GM12878 (cell line): ENCODE results near the gene TLE3. TPM values are rescaled to one million over a fixed set of nuclear protein-coding genes. Genes with fewer than 3 reads are reported as not detected.

Experiments
- ATAC-seq: fragments of 200-7000 bp; cut with Tn5 transposase; 3 replicates; pipeline ENCODE4 v1.9.1; 2020; ENCODE audit warnings: mild to moderate bottlenecking, moderate library complexity
- BruUV-seq: library from RNA; stranded (reverse); fragments of 400-500 nt; replicated peaks from 2 replicates; lab custom pipeline; 2021; lab: Mats Ljungman, UMichigan
- CTCF ChIA-PET: fragments of 300-600 bp; sonication (Branson Sonifier 250); formaldehyde crosslinking; extraction: SDS; loops from one replicate; lab custom pipeline; 2021; ENCODE audit warnings: inconsistent platforms; lab: Yijun Ruan, JAX
- POLR2A ChIA-PET: fragments of 350-600 bp; formaldehyde crosslinking; extraction: SDS; loops from one replicate; lab custom pipeline; 2021; ENCODE audit warnings: inconsistent platforms; lab: Charles Lee
- RAD21 ChIA-PET: fragments of 300-600 bp; sonication (Branson Sonifier 250); formaldehyde crosslinking; loops from one replicate; lab custom pipeline; 2023; ENCODE audit warnings: antibody characterized with exemption; ENCODE audit not compliant: unreplicated experiment; lab: Charles Lee
- SMC1A ChIA-PET: fragments of 300-600 bp; sonication (Branson Sonifier 250); formaldehyde crosslinking; loops from one replicate; lab custom pipeline; 2023; ENCODE audit not compliant: unreplicated experiment, uncharacterized antibody; lab: Charles Lee
- DNase-seq: peaks from one replicate; pipeline ENCODE4 v3.0.0-alpha.2; 2011; ENCODE audit warnings: low read depth, low spot score
- FAIRE-seq: peaks from 3 replicates; lab custom pipeline; 2011; peaks lifted over from hg19 to GRCh38; lab: Jason Lieb, UNC
- H2AFZ ChIP-seq: 2 replicates; pipeline ENCODE4 v1.6.0; 2011; ENCODE audit warnings: low read depth, low read length, control low read depth; ENCODE audit not compliant: control insufficient read depth
- H3K27ac ChIP-seq: 2 replicates; pipeline ENCODE4 v1.5.1; 2011; ENCODE audit warnings: control low read depth; ENCODE audit not compliant: control insufficient read depth, insufficient read depth
- H3K27me3 ChIP-seq, 2 experiments: replicated peaks in 1 of 2; 2 replicates each; pipeline versions ENCODE4 v1.6.0 to v1.6.1; 2011; ENCODE audit warnings: low read length in 1 of 2; ENCODE audit not compliant: control insufficient read depth in 2 of 2, insufficient read depth in 2 of 2
- H3K36me3 ChIP-seq, 2 experiments: 2 replicates each; pipeline ENCODE4 v1.5.1; 2011; ENCODE audit warnings: low read length in 1 of 2; ENCODE audit not compliant: control insufficient read depth in 2 of 2, insufficient read depth in 2 of 2
- H3K4me1 ChIP-seq: 2 replicates; pipeline ENCODE4 v1.6.1; 2011; ENCODE audit warnings: mild to moderate bottlenecking, low read length, moderate library complexity, mixed read lengths; ENCODE audit not compliant: control insufficient read depth, insufficient read depth
- H3K4me2 ChIP-seq: 2 replicates; pipeline ENCODE4 v1.6.0; 2011; ENCODE audit warnings: control low read depth; ENCODE audit not compliant: control insufficient read depth, insufficient read depth
- H3K4me3 ChIP-seq: fragments of 200-600 bp; sonication (generic); 2 replicates; pipeline ENCODE4 v1.5.1; 2016
- H3K79me2 ChIP-seq: 2 replicates; pipeline ENCODE4 v1.6.0; 2011; ENCODE audit warnings: low read length; ENCODE audit not compliant: control insufficient read depth, insufficient read depth
- H3K9ac ChIP-seq: 2 replicates; pipeline ENCODE4 v1.8.0; 2011; ENCODE audit warnings: low read length, control low read depth, mixed read lengths; ENCODE audit not compliant: control insufficient read depth, insufficient read depth
- H3K9me3 ChIP-seq: replicated peaks from 3 replicates; pipeline ENCODE4 v1.5.1; 2011; ENCODE audit warnings: mild to moderate bottlenecking, low read length; ENCODE audit not compliant: control insufficient read depth, insufficient read depth
- H4K20me1 ChIP-seq: 2 replicates; pipeline ENCODE4 v1.6.0; 2011; ENCODE audit not compliant: control insufficient read depth, insufficient read depth
- ATF3 ChIP-seq: IDR thresholded peaks from 2 replicates; pipeline ENCODE4 v1.6.1; 2011; ENCODE audit warnings: low read depth, mild to moderate bottlenecking, low read length, moderate library complexity, borderline replicate concordance; ENCODE audit errors: extremely low read depth
- BHLHE40 ChIP-seq, 2 experiments: fragments of 450-650 bp in 1 of 2; IDR thresholded peaks; 2 replicates each; pipeline ENCODE4 v1.6.1; 2011 to 2017; ENCODE audit warnings: low read depth in 2 of 2, borderline replicate concordance in 1 of 2, improper control_type of control experiment in 1 of 2, low read length in 1 of 2, mild to moderate bottlenecking in 1 of 2
- BRCA1 ChIP-seq: IDR thresholded peaks from 2 replicates; pipeline ENCODE4 v1.6.1; 2011; ENCODE audit warnings: low read depth, low read length, improper control_type of control experiment
- DPF2 ChIP-seq: fragments of 450-650 bp; IDR thresholded peaks from 2 replicates; pipeline ENCODE4 v1.6.1; 2017; ENCODE audit warnings: mild to moderate bottlenecking
- ESRRA ChIP-seq: IDR thresholded peaks from 2 replicates; pipeline ENCODE4 v1.6.1; 2012; ENCODE audit warnings: mild to moderate bottlenecking, low read length, improper control_type of control experiment
- FOXM1 ChIP-seq: IDR thresholded peaks from 2 replicates; pipeline ENCODE4 v1.6.1; 2012; ENCODE audit warnings: low read depth, mild to moderate bottlenecking, inconsistent platforms, low read length, moderate library complexity
- IRF4 ChIP-seq: IDR thresholded peaks from 2 replicates; pipeline ENCODE4 v1.6.1; 2011; ENCODE audit warnings: low read depth, low read length
- LARP7 ChIP-seq: fragments of 450-650 bp; IDR thresholded peaks from 2 replicates; pipeline ENCODE4 v1.6.1; 2017; ENCODE audit warnings: mild to moderate bottlenecking
- NFIC ChIP-seq: IDR thresholded peaks from 2 replicates; pipeline ENCODE4 v1.6.1; 2012; ENCODE audit warnings: low read depth, mild to moderate bottlenecking, inconsistent platforms, low read length, moderate library complexity
- NFYA ChIP-seq: IDR thresholded peaks from 2 replicates; pipeline ENCODE4 v1.6.1; 2011; ENCODE audit warnings: low read depth, mild to moderate bottlenecking, low read length, improper control_type of control experiment, borderline replicate concordance
- NFYB ChIP-seq: IDR thresholded peaks from 2 replicates; pipeline ENCODE4 v1.6.1; 2011; ENCODE audit warnings: low read depth, mild to moderate bottlenecking, low read length, improper control_type of control experiment, moderate library complexity; ENCODE audit not compliant: insufficient read depth
- SP1 ChIP-seq: IDR thresholded peaks from one replicate; pipeline ENCODE4 v1.6.1; 2011; ENCODE audit warnings: low read depth, low read length
- USF2 ChIP-seq: IDR thresholded peaks from 2 replicates; pipeline ENCODE4 v1.6.1; 2011; ENCODE audit warnings: low read depth, low read length, improper control_type of control experiment, borderline replicate concordance
- WRNIP1 ChIP-seq: IDR thresholded peaks from 2 replicates; pipeline ENCODE4 v1.6.1; 2011; ENCODE audit warnings: low read depth, low read length, improper control_type of control experiment, borderline replicate concordance
- ZNF24 ChIP-seq: fragments of 450-650 bp; IDR thresholded peaks from 2 replicates; pipeline ENCODE4 v1.6.1; 2017; ENCODE audit warnings: antibody characterized with exemption, mild to moderate bottlenecking
- ZNF384 ChIP-seq: IDR thresholded peaks from 2 replicates; pipeline ENCODE4 v1.6.1; 2012; ENCODE audit warnings: low read depth, mild to moderate bottlenecking, low read length, improper control_type of control experiment, borderline replicate concordance
- ZZZ3 ChIP-seq: IDR thresholded peaks from 2 replicates; pipeline ENCODE4 v1.6.1; 2011; ENCODE audit warnings: low read depth; ENCODE audit not compliant: control insufficient read depth, insufficient read length
- WGBS: methylation state at CpG from one replicate; pipeline ENCODE4 v1.1.6; 2016; ENCODE audit warnings: low lambda C conversion rate; ENCODE audit not compliant: insufficient replicate concordance, insufficient coverage; ENCODE audit errors: missing lambda C conversion rate; 5-methylcytosine and 5-hydroxymethylcytosine counted together
- in situ Hi-C: fragments of 300-500 bp; cut with MboI; formaldehyde crosslinking; loops from 9 replicates; pipeline ENCODE4 v1.14.3; 2018; ENCODE audit warnings: mixed read lengths
- intact Hi-C: fragments of 100-400 bp; cut with micrococcal nuclease; formaldehyde crosslinking; loops from one replicate; pipeline ENCODE4 v1.14.2; 2022; ENCODE audit not compliant: unreplicated experiment
- polyA plus RNA-seq, 11 experiments: library from polyadenylated mRNA; depleted of rRNA in 4 of 11; unstranded in 6 of 11; stranded (reverse) in 5 of 11; fragments of >200 nt; fragmentation: Nextera tagmentation in 4 of 11; fragmentation: Illumina TruSeq in 1 of 11; extraction: Ambion mirVana in 4 of 11; extraction: Trizol in 1 of 11; gene quantifications; 1 replicate in 1 of 11; 2 replicates in 10 of 11; pipeline versions ENCODE4 v1.2.1 to v1.2.3, GENCODE V29; 2011 to 2016; ENCODE audit warnings: inconsistent platforms in 2 of 11, missing spikeins in 2 of 11, low read depth in 1 of 11
- total RNA-seq, 4 experiments: library from RNA; depleted of rRNA in 3 of 4; stranded (reverse); fragments of >200 nt in 3 of 4; fragmentation: Illumina TruSeq in 1 of 4; extraction: Trizol in 1 of 4; gene quantifications; 2 replicates each; pipeline versions ENCODE4 v1.2.1 to v1.2.3, GENCODE V29; 2013 to 2021
- TF ChIP-seq, protein P1 (sequence below): fragments of 450-650 bp; IDR thresholded peaks from 2 replicates; pipeline ENCODE4 v1.6.1; 2017; ENCODE audit warnings: mild to moderate bottlenecking, moderate library complexity
- TF ChIP-seq, protein P2 (sequence below): IDR thresholded peaks from 2 replicates; pipeline ENCODE4 v1.6.1; 2011; ENCODE audit warnings: mild to moderate bottlenecking, low read depth, low read length, moderate library complexity; ENCODE audit not compliant: insufficient replicate concordance

The TLE3 gene
- total and polyA plus RNA-seq, 10 of the 15 experiments (the other 5 are each of a cell fraction or from before 2014, with no cell fraction given) = 1.2 to 65.5 (median 9.7) TPM

DNA sequence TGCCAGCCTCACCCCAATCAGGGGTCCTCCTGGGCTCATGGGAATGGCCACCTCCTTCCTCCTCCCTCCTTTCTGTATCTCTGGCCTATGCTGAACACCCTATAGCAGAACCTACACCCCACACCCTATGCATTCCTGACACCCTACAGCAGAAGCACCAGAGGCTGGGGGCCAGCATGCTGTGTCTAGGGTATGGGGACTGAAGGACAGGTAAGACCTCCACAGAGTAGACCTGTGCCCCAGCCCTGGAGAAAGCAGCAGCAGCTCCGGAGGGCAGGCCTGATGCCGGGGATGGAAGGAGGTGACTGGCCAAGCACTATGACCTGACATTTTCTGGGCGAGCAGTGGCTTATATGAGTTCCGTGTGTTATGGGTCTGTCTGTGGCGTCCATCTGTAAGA is 66.9 kb downstream of the TLE3 start:
- H3K9me3 ChIP-seq = no peaks in the 10 kb centered on the region
- intact Hi-C loops = no loop called here
- FAIRE-seq (no peak), ATAC-seq (no peak), DNase-seq (no peak)
- WGBS = 92% methylated on average over 5 of the region's 5 CpGs
- H3K4me3 ChIP-seq = no peak overlapping the region
- ChIA-PET RAD21 (no interaction called here), CTCF (no interaction called here), POLR2A (no interaction called here), SMC1A (interaction anchor here (1.0 kb wide), 1 partner anchor 8 kb away, joined by 3 read pairs; no protein-coding TSS in a partner anchor)
- no peak overlapping the region for H3K4me2 ChIP-seq
- H3K27me3 ChIP-seq = no peaks in the 10 kb centered on the region; a peak in 1 of 4 replicates
- no peak overlapping the region for H3K27ac ChIP-seq
- H3K9ac ChIP-seq = no peak overlapping the region
- H4K20me1 ChIP-seq = no peaks in the 10 kb centered on the region
- TF ChIP-seq DPF2 (no peak), ATF3 (no peak), IRF4 (no peak), ZNF384 (no peak), SP1 (no peak), NFYA (no peak), ZNF24 (no peak), USF2 (no peak), LARP7 (no peak), BRCA1 (no peak), WRNIP1 (no peak), NFYB (no peak), NFIC (no peak), FOXM1 (no peak), ZZZ3 (no peak), ESRRA (no peak), BHLHE40 (IDR thresholded peaks at IDR 0.05; ENCODE audit: borderline replicate concordance in 1 of 2, low read depth in 2 of 2, low read length in 1 of 2) (no peak)
- TF ChIP-seq, protein P1, sequence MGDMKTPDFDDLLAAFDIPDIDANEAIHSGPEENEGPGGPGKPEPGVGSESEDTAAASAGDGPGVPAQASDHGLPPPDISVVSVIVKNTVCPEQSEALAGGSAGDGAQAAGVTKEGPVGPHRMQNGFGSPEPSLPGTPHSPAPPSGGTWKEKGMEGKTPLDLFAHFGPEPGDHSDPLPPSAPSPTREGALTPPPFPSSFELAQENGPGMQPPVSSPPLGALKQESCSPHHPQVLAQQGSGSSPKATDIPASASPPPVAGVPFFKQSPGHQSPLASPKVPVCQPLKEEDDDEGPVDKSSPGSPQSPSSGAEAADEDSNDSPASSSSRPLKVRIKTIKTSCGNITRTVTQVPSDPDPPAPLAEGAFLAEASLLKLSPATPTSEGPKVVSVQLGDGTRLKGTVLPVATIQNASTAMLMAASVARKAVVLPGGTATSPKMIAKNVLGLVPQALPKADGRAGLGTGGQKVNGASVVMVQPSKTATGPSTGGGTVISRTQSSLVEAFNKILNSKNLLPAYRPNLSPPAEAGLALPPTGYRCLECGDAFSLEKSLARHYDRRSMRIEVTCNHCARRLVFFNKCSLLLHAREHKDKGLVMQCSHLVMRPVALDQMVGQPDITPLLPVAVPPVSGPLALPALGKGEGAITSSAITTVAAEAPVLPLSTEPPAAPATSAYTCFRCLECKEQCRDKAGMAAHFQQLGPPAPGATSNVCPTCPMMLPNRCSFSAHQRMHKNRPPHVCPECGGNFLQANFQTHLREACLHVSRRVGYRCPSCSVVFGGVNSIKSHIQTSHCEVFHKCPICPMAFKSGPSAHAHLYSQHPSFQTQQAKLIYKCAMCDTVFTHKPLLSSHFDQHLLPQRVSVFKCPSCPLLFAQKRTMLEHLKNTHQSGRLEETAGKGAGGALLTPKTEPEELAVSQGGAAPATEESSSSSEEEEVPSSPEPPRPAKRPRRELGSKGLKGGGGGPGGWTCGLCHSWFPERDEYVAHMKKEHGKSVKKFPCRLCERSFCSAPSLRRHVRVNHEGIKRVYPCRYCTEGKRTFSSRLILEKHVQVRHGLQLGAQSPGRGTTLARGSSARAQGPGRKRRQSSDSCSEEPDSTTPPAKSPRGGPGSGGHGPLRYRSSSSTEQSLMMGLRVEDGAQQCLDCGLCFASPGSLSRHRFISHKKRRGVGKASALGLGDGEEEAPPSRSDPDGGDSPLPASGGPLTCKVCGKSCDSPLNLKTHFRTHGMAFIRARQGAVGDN = no peak
- TF ChIP-seq, protein P2, sequence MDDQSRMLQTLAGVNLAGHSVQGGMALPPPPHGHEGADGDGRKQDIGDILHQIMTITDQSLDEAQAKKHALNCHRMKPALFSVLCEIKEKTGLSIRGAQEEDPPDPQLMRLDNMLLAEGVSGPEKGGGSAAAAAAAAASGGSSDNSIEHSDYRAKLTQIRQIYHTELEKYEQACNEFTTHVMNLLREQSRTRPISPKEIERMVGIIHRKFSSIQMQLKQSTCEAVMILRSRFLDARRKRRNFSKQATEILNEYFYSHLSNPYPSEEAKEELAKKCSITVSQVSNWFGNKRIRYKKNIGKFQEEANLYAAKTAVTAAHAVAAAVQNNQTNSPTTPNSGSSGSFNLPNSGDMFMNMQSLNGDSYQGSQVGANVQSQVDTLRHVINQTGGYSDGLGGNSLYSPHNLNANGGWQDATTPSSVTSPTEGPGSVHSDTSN = no peak
- BruUV-seq = no TSS peak
- peaks cover 16% of the 10 kb centered on the region for H3K4me1 ChIP-seq
- no peaks in the 10 kb centered on the region for H3K36me3 ChIP-seq
- no peaks in the 10 kb centered on the region for H3K79me2 ChIP-seq
- no peak overlapping the region for H2AFZ ChIP-seq
- in situ Hi-C loops = no loop called here
